Stimulated activated CD4-positive, alpha-beta T cell treated with anti-CD3 and anti-CD28 coated beads, Interleukin-2, amount 100 ng/mL, for 48 hours (primary cell): ENCODE measurements around the gene DIPK1B.
A peak's percentile ranks its signal among the peaks of the same experiment; 100 is the strongest.

Source experiments
- DNase-seq, 2 donors: peaks; one replicate each; pipeline ENCODE4 v3.0.0-alpha.2; 2020

DIPK1B gene

GRCh38 chr9:136740971-136741882 is 28.9 kb downstream of the DIPK1B start:
- no peak for DNase-seq

- peak in 1 of 2 donors; percentile 44 for DNase-seq
Measured at GRCh38 chr9:136741883-136742571, 29.7 kb downstream of the DIPK1B start.

GRCh38 chr9:136742591-136743391 is 30.4 kb downstream of the DIPK1B start, which contains the start of gene LCN10:
TSS of gene LCN10 (minus strand) at chr9:136742940. CDS start at chr9:136742903, 37 bp downstream.
- DNase-seq = no peak

GRCh38 chr9:136743639-136744211 is 31.4 kb downstream of the DIPK1B start:
- no peak for DNase-seq

GRCh38 chr9:136744773-136745172 is 32.4 kb downstream of the DIPK1B start:
- DNase-seq = no peak

- DNase-seq = no peak
Measured at GRCh38 chr9:136745389-136746154, 33.2 kb downstream of the DIPK1B start.

GRCh38 chr9:136746155-136746490 is 33.8 kb downstream of the DIPK1B start:
- no peak for DNase-seq

GRCh38 chr9:136746621-136747020 is 34.2 kb downstream of the DIPK1B start:
- no peak for DNase-seq

- DNase-seq = no peak
Measured at GRCh38 chr9:136747161-136748060, 35.0 kb downstream of the DIPK1B start.

GRCh38 chr9:136748201-136748600 is 35.8 kb downstream of the DIPK1B start, which contains the start of gene LCN6:
TSS of gene LCN6 (minus strand) at chr9:136748525. CDS start at chr9:136748483, 42 bp downstream.
- no peak for DNase-seq

- DNase-seq = no peak
Measured at GRCh38 chr9:136748666-136749611, 36.6 kb downstream of the DIPK1B start.

- DNase-seq = no peak
Measured at GRCh38 chr9:136750526-136750925, 38.2 kb downstream of the DIPK1B start.

- no peak for DNase-seq
Measured at GRCh38 chr9:136751244-136751643, 38.9 kb downstream of the DIPK1B start.

- no peak for DNase-seq
Measured at GRCh38 chr9:136751814-136752213, 39.4 kb downstream of the DIPK1B start.

GRCh38 chr9:136753371-136754058 is 41.1 kb downstream of the DIPK1B start:
- DNase-seq = no peak

- DNase-seq = no peak
Measured at GRCh38 chr9:136754059-136754572, 41.7 kb downstream of the DIPK1B start.

- DNase-seq = no peak
Measured at GRCh38 chr9:136754626-136755301, 42.4 kb downstream of the DIPK1B start.
